ENCODE results near the gene CAMK4. TPM values are rescaled to one million over a fixed set of nuclear protein-coding genes. Genes with fewer than 3 reads are reported as not detected.

The CAMK4 gene
- 8.6 and 9.9 TPM in 2 replicates for total RNA-seq

DNA sequence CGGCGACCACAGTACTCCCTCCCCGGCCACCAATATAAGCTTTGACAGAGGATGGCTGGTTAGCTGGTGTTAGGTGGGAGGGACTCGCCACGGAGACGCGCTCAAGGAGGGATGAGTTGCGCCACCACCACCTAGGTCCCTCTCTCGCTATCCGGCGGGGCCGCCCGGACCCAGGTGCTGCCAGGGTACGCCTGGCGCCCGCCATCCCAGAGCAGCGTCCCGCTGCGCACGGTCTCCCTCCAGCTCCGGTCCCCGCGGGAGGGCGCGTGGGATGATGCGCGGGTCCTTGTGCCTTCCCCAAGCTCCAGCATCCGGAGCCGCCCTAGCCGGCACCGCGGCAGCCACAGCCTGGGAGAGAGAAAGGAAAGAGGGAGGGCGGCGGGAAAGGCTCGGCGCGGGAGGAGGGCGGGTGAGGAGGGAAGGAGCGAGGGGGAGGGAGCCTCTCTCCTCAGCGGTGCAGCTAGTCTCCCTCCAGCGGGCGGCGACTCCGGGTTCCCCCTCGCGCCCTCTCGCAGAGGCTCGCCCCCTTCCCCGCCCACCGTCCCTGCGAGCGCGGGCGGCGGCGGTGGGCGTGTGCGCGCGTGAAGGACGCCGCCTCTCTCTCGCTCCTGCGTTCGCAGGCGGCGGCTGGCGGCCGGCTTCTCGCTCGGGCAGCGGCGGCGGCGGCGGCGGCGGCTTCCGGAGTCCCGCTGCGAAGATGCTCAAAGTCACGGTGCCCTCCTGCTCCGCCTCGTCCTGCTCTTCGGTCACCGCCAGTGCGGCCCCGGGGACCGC, at the start of gene CAMK4:
TSS of gene CAMK4 (plus strand) at position 598 of the 774 bp plus-strand sequence. CDS start at position 698, 100 bp downstream.

GRCh38 chr5:111512375-111513130, 288.4 kb downstream of the CAMK4 start, which contains the start of gene STARD4:
Gene STARD4 (minus strand): TSS chr5:111512535. CDS start chr5:111507433, 5,102 bp downstream.

Other genes starting within 250 kb of the CAMK4 start
- gene TSLP, start 152.7 kb upstream of the CAMK4 start, total RNA-seq = 1.2 and 1.3 TPM in 2 replicates
- 29.7 and 31.4 TPM in 2 replicates for gene WDR36, start 132.0 kb upstream of the CAMK4 start, total RNA-seq